Measurements from ENCODE around the gene KIAA0753.

The KIAA0753 gene

DNA sequence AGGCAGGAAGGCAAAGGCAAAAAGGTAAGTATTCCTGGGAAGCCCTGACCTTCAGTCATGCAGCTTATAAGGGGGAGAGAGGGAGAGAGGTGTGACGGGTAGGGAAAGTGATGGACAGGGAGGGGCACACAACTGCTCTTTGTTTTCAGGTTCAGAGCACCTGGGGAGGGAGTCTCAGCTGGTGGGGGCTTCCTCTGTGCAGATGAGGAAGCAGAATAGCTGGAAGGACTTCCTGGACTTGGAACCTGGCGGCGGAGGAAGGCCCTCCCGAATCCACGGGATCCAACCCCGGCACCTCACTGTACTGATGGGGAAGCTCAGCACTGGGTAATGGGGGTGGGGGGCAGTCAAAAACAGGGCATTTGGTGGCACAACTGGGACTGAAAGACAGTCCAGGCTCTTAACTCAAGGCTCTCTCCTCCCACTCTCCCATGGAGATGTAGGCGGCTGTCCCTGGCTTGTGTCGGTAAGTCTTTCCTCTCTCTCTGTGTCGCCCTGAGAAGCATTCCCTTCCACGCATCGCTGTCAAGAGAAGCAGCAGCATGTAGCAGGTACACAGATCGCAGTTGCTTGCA, 72.2 kb downstream of the KIAA0753 start:
- DNase-seq = no peak

DNA sequence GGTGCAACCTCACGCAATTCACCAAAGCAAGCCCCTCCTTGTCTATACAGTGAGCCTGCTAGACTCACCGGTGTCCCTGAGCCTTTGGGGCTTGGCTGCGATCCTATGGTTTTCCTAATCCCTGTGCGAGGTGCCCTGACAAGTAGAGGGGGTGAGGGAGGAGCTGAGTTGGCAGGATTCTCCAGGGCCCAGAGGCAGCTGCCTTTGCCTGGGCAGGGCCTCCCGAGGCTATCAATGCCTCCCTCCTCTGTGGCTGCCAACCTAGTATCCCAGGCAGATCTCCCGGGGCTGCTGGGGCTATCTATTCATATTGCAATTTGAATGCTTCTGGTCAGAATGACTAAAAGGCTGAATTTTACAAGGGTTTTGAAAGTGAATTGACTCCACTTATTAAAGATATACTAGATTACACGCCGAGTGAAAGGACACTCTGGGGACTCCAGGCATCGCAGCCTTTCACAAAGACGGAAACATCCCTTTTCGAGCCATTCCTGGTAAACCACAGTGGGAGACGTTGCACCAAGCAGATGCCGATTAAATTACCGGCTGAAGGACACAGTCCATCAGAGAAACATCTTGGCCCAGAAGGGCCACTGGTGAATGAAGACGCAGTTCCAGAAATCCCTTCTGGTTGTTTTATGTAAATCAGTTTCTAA, 72.9 kb downstream of the KIAA0753 start:
- DNase-seq = no peak

- DNase-seq = no peak
Observed at GRCh38 chr17:6561446-6561845, 79.1 kb downstream of the KIAA0753 start.

GRCh38 chr17:6560496-6560895, 80.0 kb downstream of the KIAA0753 start:
- DNase-seq = no peak

- DNase-seq = no peak
Observed at GRCh38 chr17:6559753-6560215, 80.7 kb downstream of the KIAA0753 start.

- DNase-seq = no peak
Observed at GRCh38 chr17:6558932-6559752, 81.4 kb downstream of the KIAA0753 start.

DNA sequence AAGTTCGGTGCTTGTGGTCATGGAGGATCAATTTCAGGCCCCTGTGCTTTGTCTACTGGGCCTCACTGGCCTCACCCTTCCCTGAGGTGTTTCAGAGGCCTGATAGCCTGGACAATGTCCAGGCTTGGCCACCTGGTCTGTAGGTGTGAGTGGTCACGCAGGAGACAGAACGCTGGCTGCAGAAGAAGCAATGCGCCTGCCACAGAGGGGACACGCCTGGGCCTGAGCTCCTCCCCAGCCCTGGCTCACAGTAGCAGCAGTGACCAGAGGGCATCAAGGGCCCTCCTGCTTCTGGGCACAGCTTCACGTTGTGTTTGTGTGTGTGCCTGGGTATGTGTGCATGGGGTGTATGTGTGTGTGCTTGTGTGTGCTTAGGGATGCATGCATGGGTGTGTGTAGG, 82.2 kb downstream of the KIAA0753 start:
- no peak for DNase-seq

DNA sequence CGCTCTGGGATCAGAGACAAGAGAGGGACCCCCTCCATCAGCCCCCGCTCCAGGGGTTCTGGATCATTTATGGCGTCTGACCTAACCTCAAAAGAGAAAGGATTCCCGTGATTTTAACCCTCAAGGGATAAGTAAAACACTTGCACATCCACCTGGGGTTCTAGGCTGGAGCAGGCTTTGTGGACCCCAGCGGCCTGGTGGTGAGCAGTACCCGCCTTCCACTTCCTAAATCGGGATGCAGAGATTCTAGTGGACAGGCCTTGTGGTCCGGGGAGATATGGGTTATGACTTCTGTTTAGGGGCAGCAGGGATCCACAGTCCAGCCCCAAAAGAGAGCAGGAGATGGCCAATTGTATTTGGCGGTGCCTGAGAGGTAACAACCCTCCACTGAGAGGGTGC, 83.5 kb downstream of the KIAA0753 start:
- no peak for DNase-seq

DNA sequence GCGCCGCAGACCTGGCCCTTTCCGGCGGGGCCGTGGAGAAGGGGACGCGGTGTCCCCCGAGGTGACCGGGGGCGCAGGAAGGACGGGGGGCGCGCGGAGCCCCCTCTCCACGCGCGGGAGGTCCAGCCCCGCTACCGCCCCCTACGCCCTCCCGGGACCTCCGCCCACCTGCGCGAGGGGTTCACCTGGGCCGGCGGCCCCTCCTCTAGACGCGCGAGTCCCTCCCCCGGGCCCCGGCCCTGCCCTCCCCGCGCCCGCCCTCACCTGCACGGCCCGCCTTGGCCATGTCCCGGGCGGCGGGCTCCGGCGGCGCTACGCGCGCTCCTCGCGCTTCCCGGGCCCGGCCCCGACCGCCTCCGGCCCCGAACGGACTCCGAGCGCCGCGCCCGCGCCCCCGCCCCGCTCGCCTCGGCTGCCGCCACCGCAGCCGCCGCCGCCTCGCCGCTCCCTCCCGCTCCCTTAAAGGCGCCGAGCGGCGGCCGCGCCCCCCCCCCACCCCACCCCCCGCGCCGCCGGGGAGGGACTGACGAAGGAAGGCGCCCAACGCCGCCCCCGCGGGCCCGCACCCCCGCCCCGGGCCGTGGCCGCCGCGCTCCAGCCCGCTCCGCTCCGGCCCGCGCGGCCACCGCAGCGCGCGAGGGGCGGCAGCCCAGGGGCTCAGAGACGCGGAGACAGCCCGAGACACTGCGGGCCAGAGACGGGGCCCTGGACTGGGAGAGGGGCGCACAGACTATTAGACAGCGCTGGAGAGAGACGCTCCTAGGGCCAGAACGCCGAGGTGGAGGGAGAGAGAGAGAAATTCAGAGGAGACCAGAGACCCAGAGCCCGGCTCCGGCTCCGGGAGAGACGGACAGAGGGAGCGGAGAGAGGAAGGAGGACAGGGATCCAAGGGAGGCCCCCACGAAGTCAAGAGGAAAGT, 84.1 kb downstream of the KIAA0753 start, which contains the start of gene PITPNM3:
Gene PITPNM3 (minus strand): TSS at position 435 of the 919 bp plus-strand sequence. CDS start 149 bp downstream, at position 286.
- no peak for DNase-seq

DNA sequence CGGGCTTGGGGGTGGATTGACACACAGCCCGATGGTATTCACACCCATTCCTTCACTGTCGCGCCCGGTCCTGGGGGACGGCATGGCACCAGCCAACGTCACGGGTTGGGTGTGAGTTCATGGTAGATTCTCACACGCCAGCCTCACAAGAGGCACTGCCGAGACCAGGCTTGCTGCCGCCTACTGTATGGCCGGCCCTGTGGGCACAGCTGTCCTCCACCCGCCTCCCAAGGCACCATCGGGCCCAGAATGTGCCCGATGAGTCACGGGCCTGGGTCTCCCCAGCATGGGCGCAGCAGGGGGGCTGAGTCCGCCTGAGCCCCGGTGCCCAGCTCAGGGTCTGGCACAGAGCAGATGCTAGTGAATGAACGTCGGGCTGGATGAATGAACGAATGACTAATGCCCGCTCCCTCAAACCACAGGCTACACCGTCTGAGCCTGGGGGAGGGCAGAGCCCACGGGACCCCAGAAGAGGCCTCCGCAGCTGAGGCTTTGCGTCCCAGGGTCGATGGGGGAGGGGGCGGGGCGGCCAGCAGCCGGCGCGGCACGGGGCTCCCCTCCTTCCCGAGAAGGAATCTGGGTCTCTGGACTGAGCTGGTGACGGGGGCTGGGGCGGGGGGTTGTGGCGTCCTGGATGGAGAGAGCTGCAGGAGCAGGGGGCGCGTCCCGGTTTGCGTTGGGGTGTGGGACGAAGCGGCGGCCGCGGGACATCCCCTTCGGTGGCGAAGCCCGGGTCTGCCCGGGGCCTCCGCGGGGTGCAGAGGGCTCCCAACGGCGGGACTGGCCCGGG, 85.0 kb downstream of the KIAA0753 start:
- DNase-seq = peak; percentile 54

- no peak for DNase-seq
Observed at GRCh38 chr17:6554871-6555330, 85.6 kb downstream of the KIAA0753 start.

GRCh38 chr17:6554342-6554741, 86.2 kb downstream of the KIAA0753 start:
- no peak for DNase-seq

GRCh38 chr17:6551869-6552531, 88.5 kb downstream of the KIAA0753 start:
- DNase-seq = no peak

GRCh38 chr17:6551356-6551755, 89.2 kb downstream of the KIAA0753 start:
- DNase-seq = no peak

- DNase-seq = no peak
Observed at GRCh38 chr17:6549384-6550036, 91.0 kb downstream of the KIAA0753 start.

GRCh38 chr17:6548578-6549330, 91.8 kb downstream of the KIAA0753 start:
- no peak for DNase-seq

DNA sequence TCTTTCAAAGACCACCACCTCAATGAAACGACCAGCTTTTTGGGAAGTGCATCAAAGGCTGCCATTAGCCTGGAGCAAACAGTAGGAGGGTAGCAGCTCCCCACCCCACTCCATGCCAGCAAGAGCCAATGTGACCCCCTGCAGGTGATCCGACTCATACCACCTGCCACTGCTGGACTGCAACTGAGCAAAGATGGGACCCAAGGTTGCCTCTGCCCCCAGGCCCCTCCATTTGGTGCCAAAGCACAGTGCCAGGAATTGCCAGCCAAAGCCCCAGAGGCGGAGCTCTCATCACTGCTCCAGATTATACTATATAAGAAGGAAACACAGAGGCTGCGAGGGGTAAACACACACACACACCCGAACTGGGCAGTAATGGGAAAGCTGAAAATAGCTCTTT, 92.5 kb downstream of the KIAA0753 start:
- no peak for DNase-seq

DNA sequence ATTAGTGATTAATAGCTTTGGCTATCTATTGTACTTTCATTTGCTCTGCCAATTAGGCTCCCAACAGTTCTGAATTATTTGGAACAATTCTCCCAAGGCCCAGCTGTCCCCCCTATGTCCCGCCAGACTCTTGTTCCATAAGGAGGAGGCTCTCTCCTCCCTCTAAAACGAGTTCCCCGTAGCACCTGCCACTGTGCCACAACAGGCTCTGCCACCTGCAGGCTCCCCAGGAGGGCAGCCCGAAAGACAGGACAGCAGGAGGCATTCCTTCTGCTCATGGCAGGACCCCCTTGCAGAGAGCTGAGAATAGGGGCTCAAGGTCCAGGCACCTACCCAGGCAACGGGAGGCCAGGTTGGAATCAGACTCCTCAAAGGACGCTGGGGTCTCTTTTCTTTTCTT, 93.2 kb downstream of the KIAA0753 start:
- no peak for DNase-seq

GRCh38 chr17:6546069-6546718, 94.3 kb downstream of the KIAA0753 start:
- no peak for DNase-seq

All from kidney glomerular epithelial cell (primary cell).